ENCODE data around the gene SPNS3. TPM values are rescaled to one million over a fixed set of nuclear protein-coding genes. Genes with fewer than 3 reads are reported as not detected.
A peak's percentile ranks its signal among the peaks of the same experiment; 100 is the strongest.

SPNS3 gene, protein sequence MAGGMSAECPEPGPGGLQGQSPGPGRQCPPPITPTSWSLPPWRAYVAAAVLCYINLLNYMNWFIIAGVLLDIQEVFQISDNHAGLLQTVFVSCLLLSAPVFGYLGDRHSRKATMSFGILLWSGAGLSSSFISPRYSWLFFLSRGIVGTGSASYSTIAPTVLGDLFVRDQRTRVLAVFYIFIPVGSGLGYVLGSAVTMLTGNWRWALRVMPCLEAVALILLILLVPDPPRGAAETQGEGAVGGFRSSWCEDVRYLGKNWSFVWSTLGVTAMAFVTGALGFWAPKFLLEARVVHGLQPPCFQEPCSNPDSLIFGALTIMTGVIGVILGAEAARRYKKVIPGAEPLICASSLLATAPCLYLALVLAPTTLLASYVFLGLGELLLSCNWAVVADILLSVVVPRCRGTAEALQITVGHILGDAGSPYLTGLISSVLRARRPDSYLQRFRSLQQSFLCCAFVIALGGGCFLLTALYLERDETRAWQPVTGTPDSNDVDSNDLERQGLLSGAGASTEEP
- under 1 TPM in 4 of 8 experiments, not detected in 4; 0.05 to 0.66 (median 0.49) TPM for total RNA-seq

- no peak within 1 kb of the TSS for H3K4me3 ChIP-seq
- WGBS, 10 experiments, result 30 to 100% (median 83%) methylated on average over 1 to 7 of the region's 13 CpGs; no CpG with 5 or more reads in 5 of the 10 experiments
- in situ Hi-C loops (cut with MboI; ENCODE audit: low pct_unique_long_range_greater_than_20kb in 2 of 9, low sequenced_read_pairs in 9 of 9, unreplicated experiment in 9 of 9), result no loop called here
- H3K27ac ChIP-seq, result no peak within 1 kb of the TSS
- ATAC-seq (replicated peaks in 6 of 8), result no peak
- H3K4me1 ChIP-seq (replicated peaks in 1 of 2), result no peaks in the 10 kb centered on the region
These were observed at the start of gene SPNS3 for GRCh38 chr17:4433515-4434031. TSS of gene SPNS3 (plus strand) at chr17:4433940. CDS start at chr17:4433968, 28 bp downstream.

DNA sequence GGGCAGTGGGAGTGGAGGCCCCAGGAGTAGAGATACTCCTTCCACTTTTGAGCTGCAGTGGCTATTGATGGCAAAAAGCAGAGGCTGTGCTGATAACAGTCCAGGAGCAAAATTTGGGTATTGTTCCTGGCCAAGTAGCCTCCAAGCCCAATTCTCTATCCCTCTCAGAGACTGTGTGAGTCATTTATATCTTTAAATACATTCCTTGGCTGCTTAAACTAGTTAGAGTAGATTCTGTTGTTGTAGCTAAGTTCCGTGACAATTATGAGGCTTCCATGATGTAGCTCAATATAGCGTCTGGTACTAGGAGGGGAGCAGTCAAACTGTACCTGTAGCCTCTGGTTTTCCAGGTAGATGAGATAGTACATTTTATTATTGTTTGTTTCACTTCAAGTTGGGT, 47.3 kb upstream of the SPNS3 start:
- 20 to 100% (median 89%) methylated on average over 1 to 2 of the region's 2 CpGs; no CpG with 5 or more reads in 4 of the 10 experiments for WGBS, 10 experiments
- no peak for ATAC-seq (replicated peaks in 6 of 8)
- in situ Hi-C loops (cut with MboI; ENCODE audit: low pct_unique_long_range_greater_than_20kb in 2 of 9, low sequenced_read_pairs in 9 of 9, unreplicated experiment in 9 of 9), result no loop called here

DNA sequence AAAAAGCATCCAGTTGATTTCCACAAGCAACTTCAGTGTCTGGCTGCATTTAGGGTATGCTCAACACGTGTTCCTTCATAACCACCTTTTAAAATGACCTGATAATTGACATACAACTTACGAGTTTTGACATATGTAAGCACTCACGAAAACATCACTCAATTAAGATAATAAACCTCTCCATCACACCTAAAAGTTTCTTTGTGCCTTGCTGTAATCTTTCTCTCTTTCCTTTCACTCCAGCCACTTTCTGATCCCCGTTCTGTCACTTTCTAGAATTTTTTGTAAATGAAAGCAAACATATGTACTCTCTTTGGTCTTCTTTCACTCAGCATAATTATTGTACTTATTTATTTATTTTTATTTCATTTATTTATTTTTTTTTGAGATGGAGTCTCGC, 46.6 kb upstream of the SPNS3 start:
- no peak for ATAC-seq (replicated peaks in 6 of 8)
- no peak overlapping the region for H3K4me3 ChIP-seq
- no peaks in the 10 kb centered on the region for H3K4me1 ChIP-seq (replicated peaks in 1 of 2)
- H3K27ac ChIP-seq, result no peak overlapping the region
- in situ Hi-C loops (cut with MboI; ENCODE audit: low pct_unique_long_range_greater_than_20kb in 2 of 9, low sequenced_read_pairs in 9 of 9, unreplicated experiment in 9 of 9), result no loop called here
- 49 to 96% (median 85%) methylated on average over 3 to 5 of the region's 5 CpGs; no CpG with 5 or more reads in 1 of the 10 experiments for WGBS, 10 experiments

More for the DNA sequence above, 47.3 kb upstream of the SPNS3 start:
- H3K4me1 ChIP-seq (replicated peaks in 1 of 2), result no peaks in the 10 kb centered on the region
- H3K27ac ChIP-seq, result no peak overlapping the region
- no peak overlapping the region for H3K4me3 ChIP-seq

GRCh38 chr17:4389079-4389478, 44.7 kb upstream of the SPNS3 start:
- peak in 1 of 8 experiments; percentile 18 for ATAC-seq (replicated peaks in 6 of 8)
- Histone ChIP-seq H3K27ac (no peak overlapping the region), H3K4me3 (no peak overlapping the region), H3K4me1 (replicated peaks in 1 of 2) (no peaks in the 10 kb centered on the region)
- 28 to 67% (median 58%) methylated on average over 1 to 2 of the region's 8 CpGs; no CpG with 5 or more reads in 6 of the 10 experiments for WGBS, 10 experiments
- in situ Hi-C loops (cut with MboI; ENCODE audit: low pct_unique_long_range_greater_than_20kb in 2 of 9, low sequenced_read_pairs in 9 of 9, unreplicated experiment in 9 of 9), result no loop called here

DNA sequence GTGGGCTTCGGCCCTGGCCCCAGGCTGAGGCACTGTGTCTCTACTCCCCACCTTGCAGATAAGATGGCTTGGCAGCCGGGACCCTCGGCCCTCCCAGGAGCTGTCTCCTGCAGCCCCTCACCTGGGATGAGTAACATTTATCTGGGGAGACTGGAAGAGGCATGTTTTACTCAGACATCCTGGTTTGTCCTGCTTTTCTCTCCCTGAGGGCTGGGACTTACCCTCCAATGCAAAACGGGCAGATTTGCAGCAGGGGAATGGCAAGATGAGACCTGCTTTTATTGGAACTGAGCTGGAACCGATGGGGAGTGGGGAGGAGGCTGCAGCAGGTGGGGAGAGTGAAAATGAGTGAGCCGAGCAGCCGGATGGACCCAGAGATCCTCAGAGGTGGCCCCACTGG, 39.9 kb upstream of the SPNS3 start:
- in situ Hi-C loops (cut with MboI; ENCODE audit: low pct_unique_long_range_greater_than_20kb in 2 of 9, low sequenced_read_pairs in 9 of 9, unreplicated experiment in 9 of 9), result no loop called here
- no peak overlapping the region for H3K4me3 ChIP-seq
- 17 to 93% (median 66%) methylated on average over 1 to 6 of the region's 7 CpGs; no CpG with 5 or more reads in 5 of the 10 experiments for WGBS, 10 experiments
- peak in 3 of 8 experiments; percentile 16 to 36 (median 35) for ATAC-seq (replicated peaks in 6 of 8)
- peaks cover 0 to 6% of the 10 kb centered on the region in 2 donors for H3K4me1 ChIP-seq (replicated peaks in 1 of 2)
- H3K27ac ChIP-seq, result no peak overlapping the region

DNA sequence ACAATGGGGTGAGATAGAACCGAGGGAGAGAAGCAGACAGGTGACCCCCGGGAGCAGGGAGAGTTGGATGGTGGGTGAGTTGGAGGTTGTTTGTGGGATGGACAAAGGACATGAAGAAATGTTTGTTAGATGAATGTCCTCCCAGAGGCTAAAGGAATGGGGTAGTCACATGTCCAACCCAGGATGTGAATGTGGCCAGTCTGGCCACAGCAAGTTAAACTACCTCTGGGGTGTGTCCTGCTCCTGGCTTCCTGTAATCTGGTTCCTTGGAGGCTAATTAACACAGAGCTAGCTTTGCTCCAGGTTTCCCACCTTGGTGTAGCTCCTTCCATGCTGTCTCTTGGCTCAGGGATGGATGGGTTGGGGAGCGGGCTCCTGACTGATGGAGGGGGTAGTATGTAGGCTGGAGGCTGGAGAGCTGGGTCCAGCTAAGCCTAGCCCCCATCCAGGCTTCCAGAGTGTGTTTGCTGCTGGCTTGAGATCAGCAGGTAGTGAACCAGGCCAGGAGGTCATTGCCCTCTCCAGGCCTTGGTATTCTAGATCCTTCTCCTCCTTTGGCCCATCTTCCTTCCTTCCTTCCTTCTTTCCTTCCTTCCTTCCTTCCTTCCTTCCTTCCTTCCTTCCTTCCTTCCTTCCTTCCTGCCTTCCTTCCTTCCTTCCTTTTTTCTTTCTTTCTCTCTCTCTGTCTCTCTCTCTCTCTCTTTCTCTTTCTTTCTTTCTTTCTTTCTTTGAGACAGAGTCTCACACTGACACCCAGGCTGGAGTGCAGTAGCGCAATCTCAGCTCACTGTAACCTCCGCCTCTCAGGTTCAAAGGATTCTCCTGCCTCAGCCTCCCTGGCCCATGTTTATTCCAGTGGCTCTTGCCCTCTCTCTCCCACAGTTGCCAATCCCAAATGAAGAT, 39.3 kb upstream of the SPNS3 start:
- no peak overlapping the region for H3K4me3 ChIP-seq
- in situ Hi-C loops (cut with MboI; ENCODE audit: low pct_unique_long_range_greater_than_20kb in 2 of 9, low sequenced_read_pairs in 9 of 9, unreplicated experiment in 9 of 9), result no loop called here
- peaks cover 0 to 6% of the 10 kb centered on the region in 2 donors for H3K4me1 ChIP-seq (replicated peaks in 1 of 2)
- no peak overlapping the region for H3K27ac ChIP-seq
- peak in 3 of 8 experiments; percentile 12 to 57 (median 38) for ATAC-seq (replicated peaks in 6 of 8)
- WGBS, 10 experiments, result 29 to 100% (median 80%) methylated on average over 1 to 2 of the region's 5 CpGs; no CpG with 5 or more reads in 5 of the 10 experiments

- H3K4me3 ChIP-seq, result no peak overlapping the region
- in situ Hi-C loops (cut with MboI; ENCODE audit: low pct_unique_long_range_greater_than_20kb in 2 of 9, low sequenced_read_pairs in 9 of 9, unreplicated experiment in 9 of 9), result no loop called here
- H3K27ac ChIP-seq, result no peak overlapping the region
- WGBS, 10 experiments, result 47 to 100% (median 95%) methylated on average over 1 to 3 of the region's 3 CpGs; no CpG with 5 or more reads in 4 of the 10 experiments
- peaks cover 0 to 6% of the 10 kb centered on the region in 2 donors for H3K4me1 ChIP-seq (replicated peaks in 1 of 2)
- ATAC-seq (replicated peaks in 6 of 8), result no peak
These were observed 38.6 kb upstream of the SPNS3 start for GRCh38 chr17:4395111-4395478.

- in situ Hi-C loops (cut with MboI; ENCODE audit: low pct_unique_long_range_greater_than_20kb in 2 of 9, low sequenced_read_pairs in 9 of 9, unreplicated experiment in 9 of 9), result no loop called here
- ATAC-seq (replicated peaks in 6 of 8), result no peak
- Histone ChIP-seq H3K4me3 (no peak overlapping the region), H3K27ac (no peak overlapping the region), H3K4me1 (replicated peaks in 1 of 2) (peaks cover 0 to 6% of the 10 kb centered on the region in 2 donors)
- WGBS, 10 experiments, result 66 to 100% (median 90%) methylated on average over 1 to 6 of the region's 6 CpGs; no CpG with 5 or more reads in 2 of the 10 experiments
These were observed 35.9 kb upstream of the SPNS3 start for GRCh38 chr17:4397840-4398239.

- 40 to 100% (median 93%) methylated on average over 1 to 3 of the region's 7 CpGs; no CpG with 5 or more reads in 3 of the 10 experiments for WGBS, 10 experiments
- Histone ChIP-seq H3K27ac (no peak overlapping the region), H3K4me1 (replicated peaks in 1 of 2) (no peaks in the 10 kb centered on the region), H3K4me3 (no peak overlapping the region)
- in situ Hi-C loops (cut with MboI; ENCODE audit: low pct_unique_long_range_greater_than_20kb in 2 of 9, low sequenced_read_pairs in 9 of 9, unreplicated experiment in 9 of 9), result loop anchor here in 3 of 9 experiments (25.0 kb wide), 1 partner anchor 193 kb away; no protein-coding TSS in a partner anchor
- no peak for ATAC-seq (replicated peaks in 6 of 8)
These were observed 28.6 kb upstream of the SPNS3 start for GRCh38 chr17:4405038-4405669.

GRCh38 chr17:4405699-4406098, 28.0 kb upstream of the SPNS3 start:
- in situ Hi-C loops (cut with MboI; ENCODE audit: low pct_unique_long_range_greater_than_20kb in 2 of 9, low sequenced_read_pairs in 9 of 9, unreplicated experiment in 9 of 9), result loop anchor here in 3 of 9 experiments (25.0 kb wide), 1 partner anchor 193 kb away; no protein-coding TSS in a partner anchor
- no peak for ATAC-seq (replicated peaks in 6 of 8)
- 60 to 100% methylated on average over 1 of the region's 5 CpGs; no CpG with 5 or more reads in 8 of the 10 experiments for WGBS, 10 experiments

DNA sequence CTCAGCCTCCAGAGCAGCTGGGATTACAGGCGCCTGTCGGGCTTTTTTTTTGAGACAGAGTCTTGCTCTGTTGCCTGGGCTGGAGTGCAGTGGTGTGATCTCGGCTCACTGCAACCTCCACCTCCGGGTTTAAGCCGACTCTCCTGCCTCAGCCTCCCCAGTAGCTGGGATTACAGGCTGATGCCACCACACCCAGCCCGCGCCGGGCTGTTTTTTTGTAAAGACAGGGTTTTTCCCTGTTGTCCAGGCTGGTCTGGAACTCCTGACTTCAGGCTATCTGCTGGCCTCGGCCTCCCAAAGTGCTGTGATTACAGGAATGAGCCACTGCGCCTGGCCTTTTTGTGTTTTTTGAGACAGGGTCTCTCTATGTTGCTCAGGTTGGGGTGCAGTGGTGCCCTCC, 27.4 kb upstream of the SPNS3 start:
- Histone ChIP-seq H3K4me1 (replicated peaks in 1 of 2) (no peaks in the 10 kb centered on the region), H3K4me3 (no peak overlapping the region), H3K27ac (no peak overlapping the region)
- ATAC-seq (replicated peaks in 6 of 8), result no peak
- in situ Hi-C loops (cut with MboI; ENCODE audit: low pct_unique_long_range_greater_than_20kb in 2 of 9, low sequenced_read_pairs in 9 of 9, unreplicated experiment in 9 of 9), result loop anchor here in 3 of 9 experiments (25.0 kb wide), 1 partner anchor 194 kb away; no protein-coding TSS in a partner anchor
- WGBS, 10 experiments, result 83 to 100% (median 87%) methylated on average over 1 to 5 of the region's 10 CpGs; no CpG with 5 or more reads in 6 of the 10 experiments

More at GRCh38 chr17:4405699-4406098, 28.0 kb upstream of the SPNS3 start:
- H3K4me1 ChIP-seq (replicated peaks in 1 of 2), result no peaks in the 10 kb centered on the region
- H3K4me3 ChIP-seq, result no peak overlapping the region
- no peak overlapping the region for H3K27ac ChIP-seq

DNA sequence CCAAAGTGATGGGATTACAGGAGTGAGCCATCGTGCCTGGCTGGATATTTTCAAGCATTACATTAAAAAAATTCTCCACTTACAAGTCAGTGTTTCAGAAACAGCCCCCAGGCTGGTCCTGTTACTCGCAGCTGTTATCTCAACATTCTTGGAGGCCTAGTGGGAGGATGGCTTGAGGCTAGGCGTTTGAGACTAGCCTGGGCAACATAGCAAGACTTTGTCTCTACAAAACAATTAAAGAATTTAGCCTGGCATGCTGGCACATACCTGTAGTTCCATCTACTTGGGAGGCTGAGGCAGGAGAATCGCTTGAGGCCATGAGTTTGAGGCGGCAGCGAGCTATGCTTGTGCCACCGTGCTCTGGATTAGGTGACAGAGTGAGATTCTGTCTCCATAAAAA, 26.5 kb upstream of the SPNS3 start:
- 70 to 100% (median 90%) methylated on average over 2 to 7 of the region's 7 CpGs; no CpG with 5 or more reads in 3 of the 10 experiments for WGBS, 10 experiments
- no peak for ATAC-seq (replicated peaks in 6 of 8)
- Histone ChIP-seq H3K4me1 (replicated peaks in 1 of 2) (no peaks in the 10 kb centered on the region), H3K27ac (no peak overlapping the region), H3K4me3 (no peak overlapping the region)
- in situ Hi-C loops (cut with MboI; ENCODE audit: low pct_unique_long_range_greater_than_20kb in 2 of 9, low sequenced_read_pairs in 9 of 9, unreplicated experiment in 9 of 9), result loop anchor here in 3 of 9 experiments (25.0 kb wide), 1 partner anchor 195 kb away; no protein-coding TSS in a partner anchor

Data from motor neuron (in vitro differentiated cells).